ENCODE results near the gene SNRNP48.
A peak's percentile ranks its signal among the peaks of the same experiment; 100 is the strongest.

The SNRNP48 gene, protein sequence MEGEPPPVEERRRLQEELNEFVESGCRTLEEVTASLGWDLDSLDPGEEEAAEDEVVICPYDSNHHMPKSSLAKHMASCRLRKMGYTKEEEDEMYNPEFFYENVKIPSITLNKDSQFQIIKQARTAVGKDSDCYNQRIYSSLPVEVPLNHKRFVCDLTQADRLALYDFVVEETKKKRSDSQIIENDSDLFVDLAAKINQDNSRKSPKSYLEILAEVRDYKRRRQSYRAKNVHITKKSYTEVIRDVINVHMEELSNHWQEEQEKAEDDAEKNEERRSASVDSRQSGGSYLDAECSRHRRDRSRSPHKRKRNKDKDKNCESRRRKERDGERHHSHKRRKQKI

DNA sequence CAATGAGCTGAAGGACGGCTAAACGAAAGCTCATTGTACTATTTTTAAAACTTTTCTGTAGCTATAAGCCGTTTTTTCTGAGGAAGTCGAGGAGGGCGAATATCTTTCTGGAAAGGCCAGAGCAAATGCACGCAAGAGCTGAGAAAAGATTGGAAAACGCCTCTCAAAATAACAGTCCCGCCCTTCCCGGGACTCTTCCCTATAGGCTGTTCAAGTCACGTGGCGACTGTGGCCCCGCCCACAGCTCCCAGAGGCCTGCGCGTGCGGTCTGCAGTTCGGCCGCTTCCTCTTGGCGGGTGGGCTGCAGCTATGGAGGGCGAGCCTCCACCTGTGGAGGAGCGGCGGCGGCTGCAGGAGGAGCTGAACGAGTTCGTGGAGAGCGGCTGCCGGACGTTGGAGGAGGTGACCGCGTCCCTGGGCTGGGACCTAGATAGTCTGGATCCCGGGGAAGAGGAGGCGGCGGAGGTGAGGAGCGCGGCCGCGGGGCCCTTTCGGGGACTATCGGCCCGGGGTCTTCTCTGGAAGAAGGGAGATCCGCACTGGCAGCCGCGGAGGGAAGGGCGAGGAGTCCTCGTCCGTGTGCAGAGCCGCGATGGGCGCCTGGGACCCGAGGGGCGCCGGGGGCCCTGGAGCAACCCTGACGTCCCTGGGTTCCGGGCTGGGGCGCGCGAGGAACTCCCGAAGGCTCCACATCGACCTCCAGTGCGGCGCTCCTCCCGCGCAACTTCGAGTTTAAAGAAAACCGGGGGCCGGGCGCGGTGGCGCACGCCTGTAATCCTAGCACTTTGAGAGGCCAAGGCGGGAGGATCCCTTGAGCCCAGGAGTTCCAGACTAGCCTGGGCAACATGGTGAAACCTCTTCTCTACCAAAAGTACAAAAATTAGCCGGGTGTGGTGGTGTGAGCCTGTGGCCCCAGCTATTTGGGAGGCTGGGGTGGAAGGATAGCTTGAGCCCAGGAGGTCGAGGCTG lies at the start of gene SNRNP48:
TSS of gene SNRNP48 (plus strand) at position 250 of the 969 bp plus-strand sequence. CDS start at position 310, 60 bp downstream.
- DNase-seq (ENCODE audit: low spot score): peak; percentile 70

DNA sequence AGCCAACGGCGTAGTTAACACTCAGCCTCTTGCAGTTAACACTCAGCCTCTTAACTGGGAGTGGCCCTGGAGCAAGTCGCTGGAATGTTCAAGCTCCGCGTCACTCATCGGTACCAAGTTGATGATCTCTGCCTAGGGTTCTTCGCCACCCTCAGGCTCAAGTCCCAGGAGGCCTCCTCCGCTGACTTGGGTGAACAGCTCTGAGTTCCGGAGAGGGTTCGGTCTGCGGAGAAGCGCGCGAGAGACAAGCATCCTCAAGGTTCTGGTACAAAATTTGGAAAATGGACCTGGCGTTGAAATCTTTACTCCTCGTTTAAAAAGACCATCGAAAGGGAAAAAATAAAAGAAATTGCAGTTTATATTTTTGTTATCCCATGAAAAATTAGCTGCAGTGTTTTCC lies 49.4 kb upstream of the SNRNP48 start:
- DNase-seq (ENCODE audit: low spot score): peak; percentile 24

DNA sequence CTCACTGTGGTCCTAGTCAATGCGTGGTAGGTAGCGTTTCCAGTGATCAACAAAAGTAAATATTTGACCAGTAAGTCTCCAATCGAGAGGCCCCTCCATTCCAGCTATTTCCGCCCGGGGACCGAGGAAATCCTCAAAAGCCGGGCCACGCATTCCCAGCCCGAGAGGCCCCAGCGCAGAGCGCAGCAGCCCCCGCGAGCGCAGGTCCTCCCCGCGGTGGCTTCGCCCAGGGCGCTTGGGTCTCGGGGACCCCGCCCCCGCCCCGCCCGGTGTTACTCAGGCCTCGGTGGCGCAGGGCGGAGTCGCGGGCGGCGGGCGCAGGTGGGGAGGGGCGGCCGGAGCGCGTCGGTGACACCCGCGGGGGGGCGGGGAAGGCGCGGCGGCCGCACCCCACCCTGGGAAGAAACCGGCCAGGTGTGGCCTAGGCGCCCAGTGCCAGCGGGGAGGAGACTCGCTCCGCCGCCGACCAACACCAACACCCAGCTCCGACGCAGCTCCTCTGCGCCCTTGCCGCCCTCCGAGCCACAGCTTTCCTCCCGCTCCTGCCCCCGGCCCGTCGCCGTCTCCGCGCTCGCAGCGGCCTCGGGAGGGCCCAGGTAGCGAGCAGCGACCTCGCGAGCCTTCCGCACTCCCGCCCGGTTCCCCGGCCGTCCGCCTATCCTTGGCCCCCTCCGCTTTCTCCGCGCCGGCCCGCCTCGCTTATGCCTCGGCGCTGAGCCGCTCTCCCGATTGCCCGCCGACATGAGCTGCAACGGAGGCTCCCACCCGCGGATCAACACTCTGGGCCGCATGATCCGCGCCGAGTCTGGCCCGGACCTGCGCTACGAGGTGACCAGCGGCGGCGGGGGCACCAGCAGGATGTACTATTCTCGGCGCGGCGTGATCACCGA lies 48.6 kb upstream of the SNRNP48 start, which contains the start of gene DSP:
TSS of gene DSP (plus strand) at position 497 of the 890 bp plus-strand sequence. CDS start at position 742, 245 bp downstream.
- peak; percentile 85 for DNase-seq (ENCODE audit: low spot score)

DNA sequence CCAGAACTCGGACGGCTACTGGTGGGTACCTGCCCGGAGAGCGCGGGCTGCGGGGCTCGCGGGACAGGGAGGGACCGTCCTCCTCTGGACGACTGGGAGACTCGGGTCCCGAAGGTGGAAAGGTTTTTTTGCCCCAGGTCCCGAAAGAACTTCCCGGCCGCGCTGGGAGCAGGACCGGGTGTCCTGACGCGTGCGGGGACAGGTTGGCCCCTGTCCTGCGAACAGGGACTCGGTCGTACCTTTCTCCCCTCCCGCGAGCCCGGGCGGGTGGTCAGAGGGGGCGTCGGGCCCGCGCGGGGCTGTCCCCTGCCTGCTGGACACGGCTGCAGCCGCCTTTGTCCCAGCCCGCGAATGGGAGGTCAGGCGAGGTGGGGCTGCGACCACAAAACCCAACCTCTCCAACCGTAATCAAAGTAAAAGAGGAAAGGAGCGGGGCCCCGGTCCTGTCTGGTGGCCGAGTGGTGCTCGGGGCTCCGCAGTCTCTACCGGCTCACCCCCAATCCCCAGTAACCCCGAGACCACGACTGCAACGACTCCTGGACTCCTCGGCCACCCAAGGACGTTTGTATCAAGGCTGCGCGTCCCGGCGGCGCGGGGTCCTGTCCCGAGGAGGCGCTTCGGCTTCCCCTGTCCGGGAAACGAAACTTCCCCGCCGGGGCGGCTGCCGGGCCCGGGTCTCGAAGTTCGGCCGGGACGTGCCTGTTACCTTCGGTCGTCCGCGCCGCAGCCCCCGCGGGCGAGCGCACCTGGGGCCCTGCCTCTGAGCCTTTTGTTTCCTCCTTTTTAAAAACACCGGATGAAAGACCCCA lies 47.7 kb upstream of the SNRNP48 start:
- DNase-seq (ENCODE audit: low spot score): peak; percentile 17

DNA sequence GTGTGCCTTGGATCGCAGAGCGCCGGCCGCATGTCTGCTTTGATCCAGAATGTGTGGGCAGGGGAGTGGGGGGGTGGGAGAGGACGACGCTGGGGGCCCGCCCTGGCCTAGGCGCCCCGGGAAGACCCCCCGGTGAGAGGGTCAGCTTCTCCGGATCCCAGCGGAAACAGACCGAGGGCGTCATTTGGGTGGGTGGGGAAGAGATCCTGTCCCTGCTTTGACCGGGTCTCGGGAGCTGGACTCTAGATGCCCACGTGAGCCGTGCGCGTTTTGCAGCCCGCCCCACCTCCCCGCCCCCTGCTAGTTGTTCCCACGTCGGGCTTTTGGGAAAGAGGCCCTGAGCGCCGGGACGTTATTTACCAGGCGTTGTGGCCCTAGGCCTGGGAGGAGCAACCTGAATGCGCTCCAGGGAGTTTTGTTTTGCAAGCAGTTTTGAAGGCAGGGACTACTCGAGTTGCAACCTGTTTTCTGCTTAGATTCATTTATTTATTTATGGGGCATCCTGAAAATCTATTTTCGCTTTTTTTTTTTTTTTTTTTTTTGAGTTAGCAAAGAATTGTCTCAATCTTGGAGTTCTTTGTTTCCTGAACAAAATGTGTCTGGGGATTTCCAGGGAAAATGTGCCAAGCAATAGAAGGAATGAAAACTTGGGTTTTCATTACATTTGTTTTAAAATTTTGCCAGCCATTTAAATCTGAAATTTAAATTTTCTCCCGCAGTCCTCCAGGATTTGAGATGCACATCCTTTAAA lies 46.9 kb upstream of the SNRNP48 start:
- DNase-seq (ENCODE audit: low spot score): peak; percentile 79

DNA sequence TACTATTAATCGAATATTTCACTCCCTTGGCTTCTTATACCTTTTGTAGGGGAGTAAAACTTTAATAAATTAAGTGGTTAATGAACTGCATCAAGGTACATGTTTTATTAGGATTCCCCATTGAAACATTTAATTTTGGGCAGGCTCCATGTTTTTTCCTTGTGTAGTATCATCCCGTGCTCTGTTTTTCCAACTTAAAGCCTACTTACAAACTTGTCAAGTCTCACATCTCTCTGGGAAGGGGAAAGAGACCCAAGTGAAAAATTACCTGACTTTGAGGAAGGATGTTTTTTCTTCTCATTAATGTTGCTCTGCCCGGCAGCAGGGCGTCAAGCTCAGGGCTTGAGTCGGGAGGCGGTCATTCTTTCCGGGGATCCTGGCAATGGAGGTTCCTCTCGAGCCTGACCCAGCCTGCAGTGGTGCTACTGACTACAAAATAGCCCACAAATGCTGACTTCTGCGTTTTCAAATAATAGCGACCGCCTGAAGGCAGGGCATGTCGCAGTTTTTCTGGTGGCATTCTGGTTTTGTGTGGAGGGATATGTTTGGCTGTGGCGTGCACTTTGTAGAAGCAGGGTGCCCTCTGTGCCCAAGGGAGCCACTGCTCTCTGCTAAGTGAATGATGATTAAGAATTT lies 46.1 kb upstream of the SNRNP48 start:
- DNase-seq (ENCODE audit: low spot score): no peak

DNA sequence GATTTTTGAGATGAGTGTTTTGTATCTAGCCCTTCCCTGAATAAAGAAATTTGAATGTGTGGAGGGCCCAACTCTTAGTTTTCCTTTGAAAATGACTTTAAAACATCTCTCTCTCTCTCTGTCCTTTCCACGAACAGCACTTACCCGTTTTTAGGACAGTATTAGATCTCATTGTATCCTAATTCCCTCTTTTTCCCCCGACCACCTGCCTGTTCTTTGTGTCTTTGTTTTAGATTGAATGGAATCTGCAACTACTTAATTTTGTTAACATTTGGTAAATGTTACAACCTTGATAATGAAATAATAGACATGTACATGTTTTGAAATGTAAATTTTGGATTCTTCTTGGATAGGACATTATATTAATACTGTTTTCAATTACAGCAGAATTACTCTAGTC lies 45.4 kb upstream of the SNRNP48 start:
- DNase-seq (ENCODE audit: low spot score): no peak

DNA sequence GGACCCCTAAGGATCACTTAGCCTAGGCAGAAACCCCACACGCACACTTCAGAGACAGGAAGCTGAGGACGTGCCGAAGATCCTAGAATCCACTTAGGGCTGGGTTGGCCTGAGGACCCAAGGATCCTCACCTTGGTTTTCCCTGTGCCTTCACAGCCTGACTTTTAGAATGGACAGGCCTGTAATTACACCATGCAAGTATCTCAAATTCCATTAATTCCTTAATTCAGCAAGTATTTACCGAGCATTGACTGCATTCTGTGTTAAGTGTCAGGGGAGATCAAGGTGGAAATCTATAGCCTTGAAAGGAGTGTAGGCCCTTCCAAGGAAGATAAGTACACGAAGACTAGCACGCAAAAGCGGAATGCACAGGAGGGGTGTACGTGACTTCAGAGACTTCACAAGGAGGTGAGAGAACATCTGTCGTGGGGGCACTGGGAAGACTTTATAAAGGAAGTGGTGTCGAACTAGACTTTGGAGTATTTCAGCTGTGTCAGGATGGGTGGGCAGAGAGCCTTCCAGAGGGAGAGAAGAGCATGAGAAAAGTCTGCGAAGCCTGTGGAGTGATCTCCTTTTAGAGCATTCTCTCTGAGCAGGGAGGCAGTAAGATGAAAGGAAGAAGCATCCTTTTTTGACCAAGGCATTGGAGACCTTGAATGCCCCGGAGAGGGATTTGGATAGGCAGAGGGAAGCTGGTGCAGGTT lies 44.5 kb upstream of the SNRNP48 start:
- no peak for DNase-seq (ENCODE audit: low spot score)

DNA sequence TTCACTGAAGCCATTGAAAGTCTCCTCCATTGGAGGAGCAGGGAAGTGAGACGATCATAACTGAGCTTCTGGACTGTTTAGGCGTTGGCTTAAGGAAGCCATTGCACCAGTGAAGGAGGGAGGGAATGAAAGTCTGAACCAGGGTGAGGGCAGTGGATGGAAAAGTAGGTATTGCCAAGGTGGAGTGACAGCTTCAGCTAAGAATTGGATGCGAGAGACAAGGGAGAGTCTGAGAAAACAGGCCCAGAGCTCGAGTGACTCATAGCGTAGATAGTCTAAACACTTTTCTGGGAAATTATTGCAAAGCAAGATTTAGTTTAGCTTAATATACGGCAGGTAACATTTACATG lies 44.0 kb upstream of the SNRNP48 start:
- no peak for DNase-seq (ENCODE audit: low spot score)

DNA sequence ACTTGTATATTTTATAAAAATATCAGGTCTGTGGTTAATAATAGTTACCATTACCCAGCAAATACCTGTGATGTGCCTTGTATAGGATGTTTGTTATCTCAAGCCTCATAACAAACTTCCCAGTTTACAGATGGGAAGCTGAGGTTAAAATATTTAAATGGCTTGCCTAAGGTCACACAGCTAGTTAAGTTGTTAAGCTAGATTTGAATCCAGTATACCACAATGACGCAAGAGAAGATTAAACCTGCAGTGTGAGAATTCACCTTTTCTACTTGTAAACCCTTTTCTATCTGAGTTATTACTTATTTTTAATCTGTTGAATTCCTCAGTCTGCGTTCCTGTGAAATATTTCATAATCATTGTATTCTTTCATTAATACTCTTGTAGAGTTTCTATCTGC lies 43.6 kb upstream of the SNRNP48 start:
- DNase-seq (ENCODE audit: low spot score): no peak

DNA sequence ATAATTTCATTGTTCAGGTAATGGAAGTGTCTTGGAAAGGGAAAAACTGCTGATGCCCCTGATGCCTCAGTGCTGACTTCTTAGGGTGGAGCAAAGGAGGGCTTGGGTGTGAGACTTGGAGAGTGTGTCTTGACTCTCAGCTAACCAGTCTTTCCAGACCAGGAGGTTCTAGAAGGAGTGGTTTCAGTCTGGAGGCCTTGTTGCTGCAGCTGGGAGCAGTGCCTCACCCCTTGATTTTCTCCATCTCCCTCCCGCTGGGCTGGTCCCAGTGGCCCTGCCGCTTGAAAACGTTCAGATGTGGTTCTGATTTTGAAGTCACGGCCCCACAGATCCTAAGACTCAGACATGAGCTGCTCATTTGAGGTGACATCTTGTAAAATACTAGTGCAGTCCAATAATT lies 43.1 kb upstream of the SNRNP48 start:
- DNase-seq (ENCODE audit: low spot score): no peak

DNA sequence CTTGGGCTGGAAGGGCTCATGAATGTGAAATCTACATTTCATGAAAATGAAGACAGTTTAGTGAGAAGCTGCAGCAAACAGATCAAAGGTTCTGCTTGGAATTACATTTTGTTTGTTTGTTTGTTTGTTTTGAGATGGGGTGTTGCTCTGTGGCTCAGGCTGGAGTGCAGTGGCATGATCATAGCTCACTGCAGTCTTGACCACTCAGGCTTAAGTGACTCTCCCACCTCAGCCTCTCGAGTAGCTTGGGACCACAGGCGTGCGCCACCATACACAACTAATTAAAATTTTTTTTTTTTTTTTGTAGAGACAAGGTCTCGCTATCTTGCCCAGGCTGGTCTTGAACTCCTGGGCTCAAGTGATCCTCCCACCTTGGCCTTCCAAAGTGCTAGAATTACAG lies 42.7 kb upstream of the SNRNP48 start:
- DNase-seq (ENCODE audit: low spot score): no peak

DNA sequence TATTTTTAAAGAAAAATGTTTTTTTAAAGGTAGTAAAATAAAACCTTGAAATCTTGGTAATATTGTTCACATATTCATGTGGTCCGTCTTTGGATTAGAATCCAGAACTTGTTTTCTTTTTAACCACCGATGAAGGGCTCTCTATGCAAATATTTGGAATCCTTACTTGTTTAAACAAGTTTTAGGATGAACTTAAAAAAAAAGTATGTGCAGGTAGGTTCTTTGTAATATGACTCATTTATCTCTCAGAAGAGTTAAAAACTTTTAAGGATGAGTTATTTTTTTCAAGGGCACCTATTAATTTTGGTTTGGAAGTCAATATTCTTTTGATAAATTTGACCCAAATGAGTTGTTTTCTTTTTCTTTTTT lies 39.6 kb upstream of the SNRNP48 start:
- no peak for DNase-seq (ENCODE audit: low spot score)

DNA sequence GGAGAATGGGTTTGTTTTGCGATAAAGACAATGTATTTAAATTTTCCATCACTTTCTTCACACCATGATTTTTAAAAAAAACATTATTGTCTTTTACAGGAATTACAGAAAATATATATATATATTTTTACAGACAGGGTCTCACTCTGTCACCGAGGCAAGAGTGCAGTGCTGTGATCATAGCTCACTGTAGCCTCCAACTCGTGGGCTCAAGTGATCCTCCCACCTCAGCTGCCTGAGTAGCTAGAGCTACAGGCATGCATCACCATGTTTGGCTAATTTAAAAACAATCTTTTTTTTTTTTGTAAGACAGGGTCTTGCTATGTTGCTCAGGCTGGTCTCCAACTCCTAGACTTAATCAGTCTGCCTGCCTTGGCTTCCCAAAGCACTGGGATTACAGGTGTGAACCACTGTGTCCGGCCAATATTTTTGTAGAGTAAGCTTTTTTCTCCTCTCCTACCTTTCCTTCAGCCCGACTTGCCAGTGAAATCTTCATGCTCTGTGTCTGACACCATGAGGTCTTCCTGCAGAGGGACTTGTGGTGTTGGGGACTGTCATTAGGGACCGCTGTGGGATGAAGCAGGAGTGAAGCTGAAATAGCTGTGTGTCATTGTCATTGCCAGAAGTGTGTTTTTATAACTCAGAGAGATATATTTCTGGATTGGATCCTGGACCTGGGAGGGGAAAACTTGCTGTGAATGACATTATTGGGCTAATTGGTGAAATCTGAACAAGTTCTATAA lies 35.3 kb upstream of the SNRNP48 start:
- no peak for DNase-seq (ENCODE audit: low spot score)

DNA sequence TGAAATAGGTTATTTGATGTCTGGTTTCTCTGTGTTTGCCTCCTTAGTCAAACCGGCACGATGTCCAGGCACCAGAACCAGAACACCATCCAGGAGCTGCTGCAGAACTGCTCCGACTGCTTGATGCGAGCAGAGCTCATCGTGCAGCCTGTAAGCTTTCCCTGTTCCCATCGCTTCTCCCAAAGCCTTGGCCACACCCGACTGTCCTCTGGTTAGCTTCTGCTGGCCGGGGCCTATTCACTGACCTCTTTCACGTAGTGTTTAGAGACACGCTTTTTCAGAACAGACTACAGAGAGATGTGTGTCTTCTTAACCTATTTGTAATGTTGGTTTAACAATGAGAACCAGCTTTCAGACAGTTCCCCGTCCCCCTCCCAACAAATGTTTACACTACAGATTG lies 34.3 kb upstream of the SNRNP48 start:
- no peak for DNase-seq (ENCODE audit: low spot score)

DNA sequence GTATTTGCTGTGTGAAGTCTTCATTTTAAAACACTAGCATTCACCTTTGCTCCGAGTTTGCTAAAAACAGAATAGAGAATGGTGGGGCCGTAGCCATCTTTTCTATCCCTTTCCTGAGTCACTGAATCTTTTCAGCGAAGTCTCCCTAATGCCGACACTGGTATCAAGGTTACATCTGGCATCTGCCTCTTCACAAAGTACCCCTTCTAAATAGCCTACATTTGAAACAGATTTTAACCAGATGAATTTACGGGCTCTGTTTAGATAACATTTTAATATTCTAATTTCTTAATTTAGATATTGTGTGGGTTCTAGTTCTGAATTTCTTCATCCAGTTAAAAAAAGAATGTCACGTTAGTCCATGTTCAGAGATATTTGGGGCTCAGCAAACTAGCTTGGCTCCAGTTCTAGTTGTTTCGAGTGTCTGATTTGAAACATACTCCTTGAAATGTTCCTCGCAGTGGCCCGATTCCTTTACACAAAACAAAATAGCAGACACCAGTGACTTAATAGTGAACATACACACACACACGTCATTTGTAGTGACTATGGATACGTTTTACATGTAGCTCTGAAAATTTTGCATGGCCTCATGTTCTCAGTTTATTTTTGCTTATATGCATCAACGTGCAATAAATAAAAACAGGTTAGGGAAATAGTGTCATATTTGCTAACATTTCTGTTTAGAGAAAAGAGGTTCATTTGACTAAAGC lies 33.4 kb upstream of the SNRNP48 start:
- no peak for DNase-seq (ENCODE audit: low spot score)

DNA sequence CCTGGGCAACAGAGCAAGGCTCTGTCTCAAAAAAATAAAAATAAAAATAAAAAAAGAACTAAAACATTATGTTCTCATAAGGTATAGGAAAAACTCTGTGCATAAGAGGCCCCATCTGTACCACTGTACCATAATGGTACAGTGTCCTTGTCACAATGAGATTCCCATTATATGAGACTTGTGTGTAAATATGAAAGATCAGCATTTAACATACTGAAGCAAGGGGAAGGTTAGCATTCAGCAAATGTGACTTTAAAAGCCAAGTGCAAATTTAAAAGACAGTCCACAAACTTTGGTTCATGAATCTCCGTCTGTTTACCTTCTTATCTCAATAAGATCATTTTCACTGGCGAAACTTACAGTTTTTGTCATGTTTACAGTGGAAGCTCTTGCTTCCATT lies 32.3 kb upstream of the SNRNP48 start:
- DNase-seq (ENCODE audit: low spot score): no peak

DNA sequence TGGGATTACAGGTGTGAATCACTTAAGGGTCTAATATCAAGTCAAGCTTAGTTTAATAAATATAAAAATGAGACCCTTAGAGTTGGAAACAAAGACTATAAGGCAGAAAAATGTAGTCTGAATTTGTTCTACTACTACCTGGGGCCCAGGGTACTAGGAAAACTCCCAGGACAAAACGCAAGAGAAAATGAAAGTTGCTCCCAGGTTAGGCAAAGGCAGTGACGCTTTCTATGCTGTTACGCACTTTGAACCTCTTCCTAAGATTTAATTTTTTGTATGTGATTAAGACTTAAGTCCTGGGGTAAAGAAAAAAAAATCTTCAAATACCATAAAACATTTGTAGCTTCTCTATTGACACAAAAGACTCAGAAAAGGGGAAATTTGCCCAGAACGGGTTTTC lies 31.2 kb upstream of the SNRNP48 start:
- no peak for DNase-seq (ENCODE audit: low spot score)

Measured in HuH-7 (cell line).